ENCODE results near the gene BABAM1. TPM values are rescaled to one million over a fixed set of nuclear protein-coding genes. Genes with fewer than 3 reads are reported as not detected.

BABAM1 gene
- total and polyA plus RNA-seq, 2 donors (not counting 1 experiment from before 2014, with no cell fraction given), result 68.8 to 74.3 TPM

DNA sequence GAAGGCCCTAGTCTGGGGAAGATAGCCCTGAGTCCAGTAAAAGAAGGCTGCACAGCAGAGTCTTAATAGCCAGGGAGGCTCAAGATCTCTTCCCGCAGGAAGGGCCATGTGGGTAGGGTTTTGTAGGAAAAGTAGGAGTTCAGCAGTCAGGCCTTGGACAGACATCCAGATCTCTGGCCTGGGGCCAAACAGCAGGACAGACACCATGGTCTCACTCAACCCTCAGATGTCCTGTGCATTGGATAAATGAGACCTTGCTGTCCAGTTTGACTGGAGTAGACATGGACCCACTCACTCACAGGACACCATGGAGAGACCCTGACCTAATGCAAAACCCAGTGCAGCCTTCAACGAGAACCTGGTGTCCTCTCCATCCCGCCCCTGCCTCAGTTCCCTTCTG lies 37.4 kb upstream of the BABAM1 start:
- H4K20me1 ChIP-seq (ENCODE audit: control insufficient read depth, extremely low read depth, insufficient read depth, low read length), result no peaks in the 10 kb centered on the region
- peaks cover 8% of the 10 kb centered on the region for H3K79me2 ChIP-seq (ENCODE audit: control insufficient read depth, insufficient read depth, low read length)
- H3K4me2 ChIP-seq (ENCODE audit: extremely low read depth, insufficient read depth, low read length), result no peak overlapping the region
- TF ChIP-seq, protein P1, sequence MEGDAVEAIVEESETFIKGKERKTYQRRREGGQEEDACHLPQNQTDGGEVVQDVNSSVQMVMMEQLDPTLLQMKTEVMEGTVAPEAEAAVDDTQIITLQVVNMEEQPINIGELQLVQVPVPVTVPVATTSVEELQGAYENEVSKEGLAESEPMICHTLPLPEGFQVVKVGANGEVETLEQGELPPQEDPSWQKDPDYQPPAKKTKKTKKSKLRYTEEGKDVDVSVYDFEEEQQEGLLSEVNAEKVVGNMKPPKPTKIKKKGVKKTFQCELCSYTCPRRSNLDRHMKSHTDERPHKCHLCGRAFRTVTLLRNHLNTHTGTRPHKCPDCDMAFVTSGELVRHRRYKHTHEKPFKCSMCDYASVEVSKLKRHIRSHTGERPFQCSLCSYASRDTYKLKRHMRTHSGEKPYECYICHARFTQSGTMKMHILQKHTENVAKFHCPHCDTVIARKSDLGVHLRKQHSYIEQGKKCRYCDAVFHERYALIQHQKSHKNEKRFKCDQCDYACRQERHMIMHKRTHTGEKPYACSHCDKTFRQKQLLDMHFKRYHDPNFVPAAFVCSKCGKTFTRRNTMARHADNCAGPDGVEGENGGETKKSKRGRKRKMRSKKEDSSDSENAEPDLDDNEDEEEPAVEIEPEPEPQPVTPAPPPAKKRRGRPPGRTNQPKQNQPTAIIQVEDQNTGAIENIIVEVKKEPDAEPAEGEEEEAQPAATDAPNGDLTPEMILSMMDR (conservative IDR thresholded peaks at IDR 0.05 in 1 of 2, IDR thresholded peaks at IDR 0.05 in 1 of 2; ENCODE audit: low read depth in 1 of 2, low read length in 2 of 2), result no peak
- TF ChIP-seq EZH2 (IDR thresholded peaks at IDR 0.05; ENCODE audit: low read length, missing control alignments), result no peak
- H3K9ac ChIP-seq (ENCODE audit: insufficient read depth, low read length), result no peak overlapping the region
- no peaks in the 10 kb centered on the region for H3K27me3 ChIP-seq (ENCODE audit: control insufficient read depth, insufficient read depth, low read length)
- H3K4me3 ChIP-seq (replicated peaks in 1 of 4; ENCODE audit: control extremely low read depth in 1 of 4, insufficient read depth in 1 of 4, low read depth in 3 of 4, low read length in 4 of 4), result no peak overlapping the region
- H3K36me3 ChIP-seq (ENCODE audit: control insufficient read depth, insufficient read depth, low read length), result peaks cover 14% of the 10 kb centered on the region
- no peak overlapping the region for H3K27ac ChIP-seq (ENCODE audit: insufficient read depth, low read length)
- no peaks in the 10 kb centered on the region for H3K9me3 ChIP-seq (ENCODE audit: control insufficient read depth, insufficient read depth, low read depth, low read length)
- DNase-seq (ENCODE audit: low read depth in 2 of 2), result no peak
- H2AFZ ChIP-seq (ENCODE audit: low read length), result no peak overlapping the region
- H3K4me1 ChIP-seq (ENCODE audit: control insufficient read depth, extremely low read depth, insufficient read depth, low read length), result peaks cover under 1% of the 10 kb centered on the region

GRCh38 chr19:17232258-17232657 lies 35.0 kb upstream of the BABAM1 start:
- Histone ChIP-seq H3K4me2 (ENCODE audit: extremely low read depth, insufficient read depth, low read length) (no peak overlapping the region), H3K4me3 (replicated peaks in 1 of 4; ENCODE audit: control extremely low read depth in 1 of 4, insufficient read depth in 1 of 4, low read depth in 3 of 4, low read length in 4 of 4) (no peak overlapping the region), H3K27me3 (ENCODE audit: control insufficient read depth, insufficient read depth, low read length) (no peaks in the 10 kb centered on the region), H4K20me1 (ENCODE audit: control insufficient read depth, extremely low read depth, insufficient read depth, low read length) (no peaks in the 10 kb centered on the region), H3K4me1 (ENCODE audit: control insufficient read depth, extremely low read depth, insufficient read depth, low read length) (peaks cover 9% of the 10 kb centered on the region), H3K9me3 (ENCODE audit: control insufficient read depth, insufficient read depth, low read depth, low read length) (no peaks in the 10 kb centered on the region), H3K36me3 (ENCODE audit: control insufficient read depth, insufficient read depth, low read length) (peaks cover 16% of the 10 kb centered on the region), H2AFZ (ENCODE audit: low read length) (no peak overlapping the region), H3K9ac (ENCODE audit: insufficient read depth, low read length) (no peak overlapping the region), H3K79me2 (ENCODE audit: control insufficient read depth, insufficient read depth, low read length) (peaks cover 12% of the 10 kb centered on the region), H3K27ac (ENCODE audit: insufficient read depth, low read length) (no peak overlapping the region)
- TF ChIP-seq EZH2 (IDR thresholded peaks at IDR 0.05; ENCODE audit: low read length, missing control alignments), result no peak
- TF ChIP-seq, protein P1 (conservative IDR thresholded peaks at IDR 0.05 in 1 of 2, IDR thresholded peaks at IDR 0.05 in 1 of 2; ENCODE audit: low read depth in 1 of 2, low read length in 2 of 2), result no peak
- DNase-seq (ENCODE audit: low read depth in 2 of 2), result no peak

DNA sequence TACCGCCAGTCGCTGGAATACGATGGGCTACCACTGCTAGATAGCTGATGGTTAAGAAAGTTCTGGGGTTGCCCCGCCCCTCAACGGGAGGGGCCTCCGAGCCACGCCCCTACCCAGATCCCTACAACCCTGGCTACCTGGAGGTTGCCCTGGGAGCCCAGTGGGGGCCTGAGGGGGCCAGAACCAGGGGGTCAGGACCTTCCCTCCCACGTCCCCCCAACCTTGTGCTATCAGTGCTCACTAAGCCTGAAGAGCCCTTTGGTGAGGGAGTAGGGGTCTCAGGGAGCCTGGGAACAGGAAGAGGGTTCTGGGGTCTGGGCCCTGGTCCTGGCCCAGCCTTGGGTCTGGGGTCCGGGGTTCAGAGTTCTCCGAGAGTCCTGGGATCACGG lies 32.3 kb upstream of the BABAM1 start:
- Histone ChIP-seq H3K4me3 (replicated peaks in 1 of 4; ENCODE audit: control extremely low read depth in 1 of 4, insufficient read depth in 1 of 4, low read depth in 3 of 4, low read length in 4 of 4) (peak overlapping the region; percentile 60 to 66 (median 62)), H3K79me2 (ENCODE audit: control insufficient read depth, insufficient read depth, low read length) (peaks cover 12% of the 10 kb centered on the region), H3K27me3 (ENCODE audit: control insufficient read depth, insufficient read depth, low read length) (no peaks in the 10 kb centered on the region), H3K27ac (ENCODE audit: insufficient read depth, low read length) (peak overlapping the region; percentile 27), H3K4me1 (ENCODE audit: control insufficient read depth, extremely low read depth, insufficient read depth, low read length) (peaks cover 9% of the 10 kb centered on the region), H3K4me2 (ENCODE audit: extremely low read depth, insufficient read depth, low read length) (peak overlapping the region; percentile 99), H2AFZ (ENCODE audit: low read length) (no peak overlapping the region), H4K20me1 (ENCODE audit: control insufficient read depth, extremely low read depth, insufficient read depth, low read length) (no peaks in the 10 kb centered on the region), H3K9ac (ENCODE audit: insufficient read depth, low read length) (peak overlapping the region; percentile 37), H3K9me3 (ENCODE audit: control insufficient read depth, insufficient read depth, low read depth, low read length) (no peaks in the 10 kb centered on the region), H3K36me3 (ENCODE audit: control insufficient read depth, insufficient read depth, low read length) (peaks cover 15% of the 10 kb centered on the region)
- peak; percentile 37 to 50 for DNase-seq (ENCODE audit: low read depth in 2 of 2)
- TF ChIP-seq EZH2 (IDR thresholded peaks at IDR 0.05; ENCODE audit: low read length, missing control alignments), result no peak
- TF ChIP-seq, protein P1 (conservative IDR thresholded peaks at IDR 0.05 in 1 of 2, IDR thresholded peaks at IDR 0.05 in 1 of 2; ENCODE audit: low read depth in 1 of 2, low read length in 2 of 2), result no peak
